Astrocyte of the hippocampus (primary cell): Measurements from ENCODE around the gene HTRA2.
"Not testable (repeated sequence)": the region's sequence is repeated elsewhere in the genome, so short reads cannot be mapped to it uniquely, and the experiment has no call there.

Experiments
- DNase-seq: peaks from one replicate; pipeline ENCODE4 v3.0.0; 2011; ENCODE audit warnings: low read depth, low spot score

The HTRA2 gene

GRCh38 chr2:74561022-74561421 is 31.3 kb downstream of the HTRA2 start:
- not testable (repeated sequence) for DNase-seq

- no peak for DNase-seq
These were observed 32.5 kb downstream of the HTRA2 start for GRCh38 chr2:74562126-74562775.

- peak; percentile 81 for DNase-seq
These were observed 34.5 kb downstream of the HTRA2 start for GRCh38 chr2:74564222-74564621.

GRCh38 chr2:74566076-74566753 is 36.5 kb downstream of the HTRA2 start:
- no peak for DNase-seq

- peak; percentile 95 for DNase-seq
These were observed 37.0 kb downstream of the HTRA2 start for GRCh38 chr2:74566754-74567085.

- DNase-seq: peak; percentile 70
These were observed 38.1 kb downstream of the HTRA2 start for GRCh38 chr2:74567881-74568280.

- no peak for DNase-seq
These were observed 40.0 kb downstream of the HTRA2 start for GRCh38 chr2:74569686-74570085.

- no peak for DNase-seq
These were observed 41.3 kb downstream of the HTRA2 start for GRCh38 chr2:74571058-74571457.

- no peak for DNase-seq
These were observed 42.6 kb downstream of the HTRA2 start for GRCh38 chr2:74572178-74572925.

- DNase-seq: no peak
These were observed 44.2 kb downstream of the HTRA2 start for GRCh38 chr2:74573747-74574562.

GRCh38 chr2:74575320-74575719 is 45.6 kb downstream of the HTRA2 start:
- DNase-seq: no peak

GRCh38 chr2:74576211-74576862 is 46.6 kb downstream of the HTRA2 start:
- DNase-seq: no peak

GRCh38 chr2:74576863-74577229 is 47.1 kb downstream of the HTRA2 start:
- DNase-seq: peak; percentile 74

- no peak for DNase-seq
These were observed 47.7 kb downstream of the HTRA2 start for GRCh38 chr2:74577448-74577847.

- DNase-seq: no peak
These were observed 48.7 kb downstream of the HTRA2 start for GRCh38 chr2:74578408-74578807.

- DNase-seq: no peak
These were observed 51.7 kb downstream of the HTRA2 start for GRCh38 chr2:74581463-74581862.

- no peak for DNase-seq
These were observed 52.5 kb downstream of the HTRA2 start for GRCh38 chr2:74582184-74582583.
